SK-N-MC (cell line): ENCODE data around the gene SLC15A1.

Experiments used
- DNase-seq: peaks from one replicate; pipeline ENCODE4 v3.0.0-alpha.2; 2011; ENCODE audit warnings: low read depth, low spot score
- H3K27ac ChIP-seq: fragments of 200-600 bp; sonication (generic); 2 replicates; pipeline ENCODE4 v1.5.1; 2016; ENCODE audit warnings: mixed run types
- H3K36me3 ChIP-seq: fragments of 200-600 bp; sonication (generic); 2 replicates; pipeline ENCODE4 v1.6.1; 2017; ENCODE audit warnings: antibody characterized with exemption, low read length, mixed read lengths; ENCODE audit not compliant: insufficient read depth
- H3K4me3 ChIP-seq: fragments of 200-600 bp; sonication (generic); 2 replicates; pipeline ENCODE4 v1.5.1; 2016
- H3K9ac ChIP-seq: fragments of 200-600 bp; sonication (generic); 2 replicates; pipeline ENCODE4 v1.8.0; 2017; ENCODE audit warnings: mixed run types, mixed read lengths; ENCODE audit not compliant: insufficient read length
- H3K9me3 ChIP-seq: fragments of 200-600 bp; sonication (generic); 2 replicates; pipeline ENCODE4 v1.6.1; 2017; ENCODE audit warnings: low read depth, mild to moderate bottlenecking, antibody characterized with exemption, low read length, moderate library complexity, mixed read lengths
- EZH2 ChIP-seq: fragments of 200-600 bp; sonication (generic); IDR thresholded peaks from one replicate; pipeline ENCODE4 v1.6.1; 2017; ENCODE audit warnings: antibody characterized with exemption
- FOXP2 ChIP-seq: optimal IDR thresholded peaks from 2 replicates; pipeline ENCODE3; 2011; ENCODE audit warnings: mild to moderate bottlenecking, moderate library complexity; ENCODE audit not compliant: insufficient read depth; ENCODE audit errors: extremely low read length, control extremely low read depth
- POLR2AphosphoS5 ChIP-seq: IDR thresholded peaks from 2 replicates; pipeline ENCODE4 v1.6.1; 2012; ENCODE audit warnings: mild to moderate bottlenecking, low read depth, low read length, borderline replicate concordance

The SLC15A1 gene

GRCh38 chr13:98668155-98668554, 84.3 kb downstream of the SLC15A1 start:
- Histone ChIP-seq H3K9ac (no peak overlapping the region), H3K9me3 (no peaks in the 10 kb centered on the region), H3K27ac (no peak overlapping the region), H3K36me3 (no peaks in the 10 kb centered on the region), H3K4me3 (no peak overlapping the region)
- DNase-seq: no peak
- TF ChIP-seq FOXP2 (no peak), POLR2AphosphoS5 (no peak), EZH2 (no peak)

GRCh38 chr13:98665638-98665995, 86.9 kb downstream of the SLC15A1 start:
- H3K9ac ChIP-seq: no peak overlapping the region
- no peaks in the 10 kb centered on the region for H3K36me3 ChIP-seq
- TF ChIP-seq FOXP2: no peak
- no peak for TF ChIP-seq EZH2
- no peak for TF ChIP-seq POLR2AphosphoS5
- no peak overlapping the region for H3K27ac ChIP-seq
- H3K9me3 ChIP-seq: no peaks in the 10 kb centered on the region
- no peak for DNase-seq
- H3K4me3 ChIP-seq: no peak overlapping the region

GRCh38 chr13:98664924-98665637, 87.4 kb downstream of the SLC15A1 start:
- TF ChIP-seq FOXP2: no peak
- Histone ChIP-seq H3K9ac (no peak overlapping the region), H3K36me3 (no peaks in the 10 kb centered on the region), H3K4me3 (no peak overlapping the region), H3K9me3 (no peaks in the 10 kb centered on the region), H3K27ac (no peak overlapping the region)
- DNase-seq: no peak

- H3K27ac ChIP-seq: no peak overlapping the region
- TF ChIP-seq FOXP2: no peak
- no peak for TF ChIP-seq EZH2
- no peak for TF ChIP-seq POLR2AphosphoS5
- no peak for DNase-seq
- H3K36me3 ChIP-seq: no peaks in the 10 kb centered on the region
- H3K4me3 ChIP-seq: no peak overlapping the region
- H3K9ac ChIP-seq: no peak overlapping the region
- no peaks in the 10 kb centered on the region for H3K9me3 ChIP-seq
Observed at GRCh38 chr13:98664510-98664909, 88.0 kb downstream of the SLC15A1 start.

- Histone ChIP-seq H3K36me3 (no peaks in the 10 kb centered on the region), H3K4me3 (no peak overlapping the region), H3K9me3 (no peaks in the 10 kb centered on the region), H3K27ac (no peak overlapping the region), H3K9ac (no peak overlapping the region)
- TF ChIP-seq FOXP2 (no peak), EZH2 (no peak), POLR2AphosphoS5 (no peak)
- no peak for DNase-seq
Observed at GRCh38 chr13:98664047-98664446, 88.4 kb downstream of the SLC15A1 start.

- Histone ChIP-seq H3K36me3 (no peaks in the 10 kb centered on the region), H3K4me3 (no peak overlapping the region), H3K9me3 (no peaks in the 10 kb centered on the region), H3K9ac (no peak overlapping the region), H3K27ac (no peak overlapping the region)
- TF ChIP-seq EZH2: no peak
- no peak for DNase-seq
Observed at GRCh38 chr13:98658131-98658530, 94.3 kb downstream of the SLC15A1 start.

GRCh38 chr13:98657506-98658085, 94.9 kb downstream of the SLC15A1 start:
- Histone ChIP-seq H3K9me3 (no peaks in the 10 kb centered on the region), H3K9ac (no peak overlapping the region), H3K27ac (no peak overlapping the region), H3K36me3 (no peaks in the 10 kb centered on the region), H3K4me3 (no peak overlapping the region)
- no peak for TF ChIP-seq POLR2AphosphoS5
- TF ChIP-seq FOXP2: no peak
- no peak for TF ChIP-seq EZH2
- DNase-seq: no peak

GRCh38 chr13:98656223-98656622, 96.2 kb downstream of the SLC15A1 start:
- Histone ChIP-seq H3K27ac (no peak overlapping the region), H3K9me3 (no peaks in the 10 kb centered on the region), H3K4me3 (no peak overlapping the region), H3K36me3 (no peaks in the 10 kb centered on the region), H3K9ac (no peak overlapping the region)
- DNase-seq: no peak
- TF ChIP-seq POLR2AphosphoS5: no peak
- TF ChIP-seq FOXP2: no peak
- TF ChIP-seq EZH2: no peak

GRCh38 chr13:98653463-98653985, 98.9 kb downstream of the SLC15A1 start:
- H3K36me3 ChIP-seq: no peaks in the 10 kb centered on the region
- no peak overlapping the region for H3K9ac ChIP-seq
- H3K9me3 ChIP-seq: no peaks in the 10 kb centered on the region
- no peak overlapping the region for H3K27ac ChIP-seq
- H3K4me3 ChIP-seq: no peak overlapping the region
- TF ChIP-seq POLR2AphosphoS5 (no peak), EZH2 (no peak), FOXP2 (no peak)
- DNase-seq: peak; percentile 32
